GM13977 (cell line): ENCODE results near the gene RIMBP2.

Experiments used
- DNase-seq: peaks from one replicate; pipeline ENCODE4 v3.0.0; 2012; ENCODE audit warnings: low spot score
- in situ Hi-C: fragments of 300-500 bp; cut with MboI; formaldehyde crosslinking; loops from one replicate; pipeline ENCODE4 v1.12.0; 2022; ENCODE audit warnings: low sequenced_read_pairs, low pct_unique_long_range_greater_than_20kb, mixed read lengths, inconsistent platforms; ENCODE audit not compliant: unreplicated experiment
- TF ChIP-seq, protein P1 (sequence below): IDR thresholded peaks from 2 replicates; pipeline ENCODE4 v1.5.1; 2012; ENCODE audit warnings: mild to moderate bottlenecking, control low read depth; ENCODE audit not compliant: insufficient read depth; ENCODE audit errors: extremely low read depth, missing control alignments

Gene RIMBP2

DNA sequence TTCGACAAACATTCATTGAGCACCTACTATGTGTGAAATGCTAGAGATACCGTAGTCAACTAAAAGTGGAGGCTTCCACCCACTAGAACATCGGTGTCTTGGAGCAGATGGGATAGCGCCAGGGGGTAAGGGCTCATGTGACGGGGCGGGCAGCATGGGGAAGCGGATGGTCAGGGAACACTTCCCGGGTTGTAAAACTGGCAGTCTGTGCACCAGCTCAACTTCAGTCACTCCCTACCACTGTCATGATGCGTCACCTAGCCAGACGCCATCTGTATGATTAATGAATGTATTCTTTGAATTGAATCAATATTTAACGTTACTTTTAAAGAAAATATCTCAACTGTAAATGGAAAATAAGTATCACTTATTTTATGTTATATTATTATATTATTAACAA is 284.9 kb downstream of the RIMBP2 start:
- in situ Hi-C loops = no loop called here
- TF ChIP-seq, protein P1, sequence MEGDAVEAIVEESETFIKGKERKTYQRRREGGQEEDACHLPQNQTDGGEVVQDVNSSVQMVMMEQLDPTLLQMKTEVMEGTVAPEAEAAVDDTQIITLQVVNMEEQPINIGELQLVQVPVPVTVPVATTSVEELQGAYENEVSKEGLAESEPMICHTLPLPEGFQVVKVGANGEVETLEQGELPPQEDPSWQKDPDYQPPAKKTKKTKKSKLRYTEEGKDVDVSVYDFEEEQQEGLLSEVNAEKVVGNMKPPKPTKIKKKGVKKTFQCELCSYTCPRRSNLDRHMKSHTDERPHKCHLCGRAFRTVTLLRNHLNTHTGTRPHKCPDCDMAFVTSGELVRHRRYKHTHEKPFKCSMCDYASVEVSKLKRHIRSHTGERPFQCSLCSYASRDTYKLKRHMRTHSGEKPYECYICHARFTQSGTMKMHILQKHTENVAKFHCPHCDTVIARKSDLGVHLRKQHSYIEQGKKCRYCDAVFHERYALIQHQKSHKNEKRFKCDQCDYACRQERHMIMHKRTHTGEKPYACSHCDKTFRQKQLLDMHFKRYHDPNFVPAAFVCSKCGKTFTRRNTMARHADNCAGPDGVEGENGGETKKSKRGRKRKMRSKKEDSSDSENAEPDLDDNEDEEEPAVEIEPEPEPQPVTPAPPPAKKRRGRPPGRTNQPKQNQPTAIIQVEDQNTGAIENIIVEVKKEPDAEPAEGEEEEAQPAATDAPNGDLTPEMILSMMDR = no peak
- no peak for DNase-seq

DNA sequence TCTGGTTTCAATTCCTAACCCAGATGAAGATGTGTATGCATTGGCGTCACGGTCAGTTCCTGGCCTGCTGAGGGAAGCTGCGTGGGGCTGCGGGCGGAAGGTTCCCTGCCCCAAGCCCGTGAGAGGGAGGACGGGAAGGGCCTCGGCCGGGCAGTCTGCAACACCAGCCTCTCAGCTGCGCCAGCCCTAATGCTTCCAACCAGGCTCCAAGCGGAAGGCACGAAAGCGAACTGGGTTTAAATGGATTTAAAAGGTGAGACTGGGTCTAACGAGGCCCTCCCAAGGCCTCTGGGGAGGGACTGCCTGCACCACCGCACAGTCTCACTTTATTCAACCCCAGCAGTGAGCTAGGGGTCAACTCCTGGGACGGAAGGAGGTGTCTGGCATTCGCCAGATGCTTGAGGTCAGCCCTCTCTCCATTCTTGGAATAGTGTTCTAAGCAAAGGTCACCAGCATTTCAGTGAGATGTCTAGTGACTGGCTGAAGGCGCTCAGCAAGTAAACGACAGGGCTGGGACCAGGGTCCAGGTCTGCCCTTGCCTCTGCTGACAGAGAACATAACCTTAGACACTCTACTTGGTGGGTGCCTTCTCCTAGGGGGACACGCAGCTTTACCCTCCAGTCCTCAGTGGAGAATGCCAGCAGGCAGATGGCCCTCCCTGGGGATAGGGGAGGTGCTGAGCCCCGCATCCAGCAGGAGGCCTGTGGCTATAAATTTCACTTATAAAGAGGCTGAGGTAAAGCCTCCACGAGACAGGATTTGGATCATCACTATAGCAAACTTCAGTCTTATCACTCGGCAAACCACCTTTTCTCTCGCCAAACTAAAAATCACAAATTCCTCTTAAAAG is 286.2 kb downstream of the RIMBP2 start:
- in situ Hi-C loops = no loop called here
- TF ChIP-seq, protein P1 = no peak
- no peak for DNase-seq

GRCh38 chr12:130428116-130428515 is 288.0 kb downstream of the RIMBP2 start:
- DNase-seq = no peak
- in situ Hi-C loops = no loop called here
- TF ChIP-seq, protein P1 = no peak

DNA sequence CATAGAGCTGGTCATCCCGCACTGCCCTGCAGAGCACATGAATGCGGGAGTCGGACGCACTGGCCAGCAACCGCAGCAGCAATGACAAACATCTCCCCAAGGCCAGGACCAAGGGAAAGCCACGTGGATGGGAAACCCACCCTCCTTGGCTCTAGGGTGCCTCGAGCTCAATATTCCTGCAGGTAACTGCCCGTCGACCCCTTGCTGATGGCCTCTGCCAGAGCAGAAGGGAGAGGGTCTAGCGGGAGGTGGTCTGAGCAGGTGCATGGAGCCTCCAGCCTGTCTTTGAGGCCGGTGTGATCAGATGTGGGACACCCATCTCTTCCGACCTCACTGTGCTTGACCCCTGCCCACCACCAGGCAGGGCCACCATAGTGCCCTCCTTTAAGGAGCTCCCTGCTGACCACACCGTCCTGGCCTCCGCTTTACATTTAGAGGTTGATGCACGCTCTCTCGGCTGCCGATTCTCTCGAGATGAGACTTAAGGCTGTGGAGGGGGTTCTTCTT is 288.7 kb downstream of the RIMBP2 start:
- in situ Hi-C loops = no loop called here
- no peak for DNase-seq
- TF ChIP-seq, protein P1 = no peak

- TF ChIP-seq, protein P1 = no peak
- in situ Hi-C loops = no loop called here
- DNase-seq = no peak
These were observed 290.3 kb downstream of the RIMBP2 start for GRCh38 chr12:130425698-130426245.

DNA sequence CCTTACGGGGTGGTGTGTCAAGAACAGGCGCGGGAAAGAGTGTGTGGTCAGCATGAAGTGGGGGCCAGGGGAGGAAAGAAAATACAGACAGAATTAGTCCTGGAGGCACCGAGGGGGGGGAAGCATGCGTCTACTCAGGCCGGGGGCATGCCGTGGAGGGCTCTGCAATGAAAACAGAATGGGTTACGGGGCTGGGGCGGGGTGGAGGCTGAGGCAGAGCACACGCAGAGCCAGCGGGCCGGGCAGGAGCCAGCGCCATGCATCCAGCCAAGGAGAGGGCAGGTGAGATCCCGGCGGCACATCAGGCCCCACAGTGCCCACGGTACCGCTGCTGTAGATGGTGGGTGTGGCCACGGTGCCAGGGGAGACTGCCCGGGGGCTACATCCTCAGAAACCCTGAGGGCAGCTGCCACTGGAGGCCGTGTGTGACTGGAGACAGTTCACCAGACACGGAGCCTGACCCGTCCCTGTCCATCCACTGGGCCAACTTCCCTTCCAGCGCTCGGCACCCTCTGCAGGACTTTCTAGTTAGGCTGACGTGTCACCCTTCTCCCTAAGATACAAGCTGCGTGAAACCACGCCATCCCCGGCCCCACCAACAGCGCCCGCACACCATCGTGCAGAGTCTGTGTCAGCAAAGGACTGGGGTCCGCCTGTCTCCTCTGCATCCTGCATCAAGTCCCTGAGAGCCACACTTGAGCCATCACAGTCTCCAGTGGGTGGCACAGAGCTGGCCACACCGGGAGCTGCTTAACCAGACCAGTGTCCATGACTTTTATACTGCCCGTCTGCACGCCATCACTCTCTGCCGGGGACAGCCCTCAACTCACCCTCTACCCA is 291.0 kb downstream of the RIMBP2 start:
- in situ Hi-C loops = no loop called here
- DNase-seq = no peak
- TF ChIP-seq, protein P1 = no peak
